ENCODE results near the gene PGM2.
"Not testable (repeated sequence)": the region's sequence is repeated elsewhere in the genome, so short reads cannot be mapped to it uniquely, and the experiment has no call there.

Gene PGM2

DNA sequence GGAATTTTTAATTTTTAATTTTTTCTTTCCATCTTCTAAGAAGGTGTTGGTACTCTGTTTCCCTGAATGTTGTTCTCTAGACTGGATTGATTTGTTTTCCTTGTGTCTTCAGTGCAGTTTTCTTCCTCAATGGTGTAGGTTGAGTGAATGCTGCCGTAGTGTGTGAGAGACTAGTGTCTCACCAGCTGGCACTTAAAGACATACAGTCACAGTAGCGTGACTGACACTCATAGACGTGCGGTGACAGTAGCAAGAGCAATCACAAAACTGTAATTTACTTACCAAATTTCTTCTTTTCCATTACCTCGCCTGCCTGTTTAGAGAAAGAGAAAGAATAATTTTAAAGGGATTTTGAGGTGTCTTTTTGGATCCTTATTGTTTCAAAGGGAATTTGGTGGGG, 21.4 kb upstream of the PGM2 start:
- no peak for TF ChIP-seq CTCF (IDR thresholded peaks at IDR 0.05; ENCODE audit: insufficient read depth, low read length, poor library complexity, severe bottlenecking)
- Histone ChIP-seq H3K36me3 (ENCODE audit: control insufficient read depth, insufficient read depth, low read length) (no peaks in the 10 kb centered on the region), H3K27me3 (replicated peaks; ENCODE audit: control insufficient read depth, insufficient read depth, low read length) (no peaks in the 10 kb centered on the region), H3K4me3 (replicated peaks; ENCODE audit: low read depth, low read length) (no peak overlapping the region)
- DNase-seq (ENCODE audit: extremely low read depth, insufficient read length), result no peak

GRCh38 chr4:37812713-37813112, 13.8 kb upstream of the PGM2 start:
- Histone ChIP-seq H3K4me3 (replicated peaks; ENCODE audit: low read depth, low read length) (no peak overlapping the region), H3K27me3 (replicated peaks; ENCODE audit: control insufficient read depth, insufficient read depth, low read length) (no peaks in the 10 kb centered on the region), H3K36me3 (ENCODE audit: control insufficient read depth, insufficient read depth, low read length) (no peaks in the 10 kb centered on the region)
- no peak for TF ChIP-seq CTCF (IDR thresholded peaks at IDR 0.05; ENCODE audit: insufficient read depth, low read length, poor library complexity, severe bottlenecking)
- DNase-seq (ENCODE audit: extremely low read depth, insufficient read length), result no peak

GRCh38 chr4:37815591-37815990, 10.9 kb upstream of the PGM2 start:
- Histone ChIP-seq H3K36me3 (ENCODE audit: control insufficient read depth, insufficient read depth, low read length) (no peaks in the 10 kb centered on the region), H3K27me3 (replicated peaks; ENCODE audit: control insufficient read depth, insufficient read depth, low read length) (no peaks in the 10 kb centered on the region), H3K4me3 (replicated peaks; ENCODE audit: low read depth, low read length) (no peak overlapping the region)
- DNase-seq (ENCODE audit: extremely low read depth, insufficient read length), result no peak
- TF ChIP-seq CTCF (IDR thresholded peaks at IDR 0.05; ENCODE audit: insufficient read depth, low read length, poor library complexity, severe bottlenecking), result no peak

- Histone ChIP-seq H3K4me3 (replicated peaks; ENCODE audit: low read depth, low read length) (no peak overlapping the region), H3K36me3 (ENCODE audit: control insufficient read depth, insufficient read depth, low read length) (no peaks in the 10 kb centered on the region), H3K27me3 (replicated peaks; ENCODE audit: control insufficient read depth, insufficient read depth, low read length) (no peaks in the 10 kb centered on the region)
- no peak for DNase-seq (ENCODE audit: extremely low read depth, insufficient read length)
- TF ChIP-seq CTCF (IDR thresholded peaks at IDR 0.05; ENCODE audit: insufficient read depth, low read length, poor library complexity, severe bottlenecking), result no peak
These were observed 10.5 kb upstream of the PGM2 start for GRCh38 chr4:37816006-37816405.

DNA sequence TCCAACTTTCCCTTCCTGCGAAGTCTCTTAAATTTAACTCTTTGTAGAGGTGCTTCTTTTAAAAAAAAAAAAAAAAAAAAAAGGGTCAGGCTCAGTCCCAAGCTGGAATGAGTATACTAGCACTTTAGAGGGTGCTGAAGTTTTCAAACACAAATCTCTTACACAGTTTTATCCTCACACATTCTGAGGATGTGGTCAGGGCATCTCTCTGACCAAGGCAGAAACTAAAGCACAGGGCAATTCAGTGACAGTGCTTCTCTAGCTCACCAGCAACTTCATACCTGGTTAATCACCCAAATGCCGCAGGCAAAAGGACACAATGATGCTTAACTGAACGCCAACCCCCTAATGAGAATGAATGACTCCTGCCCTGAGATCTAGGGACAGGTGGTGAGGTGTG, 9.8 kb upstream of the PGM2 start:
- TF ChIP-seq CTCF (IDR thresholded peaks at IDR 0.05; ENCODE audit: insufficient read depth, low read length, poor library complexity, severe bottlenecking), result no peak
- Histone ChIP-seq H3K27me3 (replicated peaks; ENCODE audit: control insufficient read depth, insufficient read depth, low read length) (no peaks in the 10 kb centered on the region), H3K4me3 (replicated peaks; ENCODE audit: low read depth, low read length) (no peak overlapping the region), H3K36me3 (ENCODE audit: control insufficient read depth, insufficient read depth, low read length) (no peaks in the 10 kb centered on the region)
- no peak for DNase-seq (ENCODE audit: extremely low read depth, insufficient read length)

DNA sequence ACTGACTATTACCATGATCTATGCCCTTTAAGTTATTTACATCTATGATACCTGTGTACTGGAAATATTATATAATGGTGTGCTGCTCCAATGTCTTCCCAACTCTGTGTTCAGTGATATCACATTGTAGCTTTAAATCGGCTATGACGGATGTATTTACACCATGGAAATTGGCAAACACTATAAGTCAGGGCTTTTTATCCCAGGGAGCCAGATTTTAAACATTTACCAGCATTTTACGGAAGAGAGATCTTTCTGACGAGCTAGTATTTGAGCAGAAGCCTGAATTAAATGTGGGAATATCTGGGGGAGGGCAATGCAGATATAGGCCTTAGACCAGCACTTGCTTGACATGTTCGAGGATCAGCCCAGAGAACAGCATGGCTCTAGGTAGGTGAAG, 7.7 kb upstream of the PGM2 start:
- no peak for TF ChIP-seq CTCF (IDR thresholded peaks at IDR 0.05; ENCODE audit: insufficient read depth, low read length, poor library complexity, severe bottlenecking)
- no peaks in the 10 kb centered on the region for H3K36me3 ChIP-seq (ENCODE audit: control insufficient read depth, insufficient read depth, low read length)
- no peak for DNase-seq (ENCODE audit: extremely low read depth, insufficient read length)
- H3K4me3 ChIP-seq (replicated peaks; ENCODE audit: low read depth, low read length), result no peak overlapping the region
- no peaks in the 10 kb centered on the region for H3K27me3 ChIP-seq (replicated peaks; ENCODE audit: control insufficient read depth, insufficient read depth, low read length)

GRCh38 chr4:37820458-37820857, 6.0 kb upstream of the PGM2 start:
- H3K36me3 ChIP-seq (ENCODE audit: control insufficient read depth, insufficient read depth, low read length); H3K4me3 ChIP-seq (replicated peaks; ENCODE audit: low read depth, low read length): not testable (repeated sequence)

More at GRCh38 chr4:37820458-37820857, 6.0 kb upstream of the PGM2 start:
- not testable (repeated sequence) for DNase-seq (ENCODE audit: extremely low read depth, insufficient read length); H3K27me3 ChIP-seq (replicated peaks; ENCODE audit: control insufficient read depth, insufficient read depth, low read length)

Data from GM06990 (cell line).